Muscle layer of colon (tissue), 2 donors: Measurements from ENCODE around the gene ARRB1.

Source experiments
- H3K27ac ChIP-seq: one replicate; pipeline ENCODE4 v1.7.0; 2013; ENCODE audit warnings: low read depth, mild to moderate bottlenecking, low read length, moderate library complexity
- H3K27me3 ChIP-seq, 2 donors: one replicate each; pipeline ENCODE4 v1.7.0; 2013; ENCODE audit warnings: low read length in 2 of 2, mild to moderate bottlenecking in 2 of 2; ENCODE audit not compliant: insufficient read depth in 2 of 2, control insufficient read depth in 1 of 2
- H3K36me3 ChIP-seq: one replicate; pipeline ENCODE4 v1.7.0; 2013; ENCODE audit warnings: mild to moderate bottlenecking, low read length; ENCODE audit not compliant: insufficient read depth
- H3K4me1 ChIP-seq: one replicate; pipeline ENCODE4 v1.7.0; 2013; ENCODE audit warnings: mild to moderate bottlenecking, low read length; ENCODE audit not compliant: insufficient read depth
- H3K4me3 ChIP-seq, 2 donors: one replicate each; pipeline ENCODE4 v1.7.0; 2013; ENCODE audit warnings: low read length in 2 of 2, low read depth in 1 of 2, mild to moderate bottlenecking in 1 of 2, moderate library complexity in 1 of 2
- H3K9ac ChIP-seq: one replicate; pipeline ENCODE4 v1.7.0; 2013; ENCODE audit warnings: low read length
- H3K9me3 ChIP-seq: one replicate; pipeline ENCODE4 v1.7.0; 2013; ENCODE audit warnings: mild to moderate bottlenecking, low read length
- donor health status: abdominal sarcoma.
- donor health status: Adenocarcinoma of cecum.

The ARRB1 gene

GRCh38 chr11:75223954-75224643 is 127.4 kb downstream of the ARRB1 start:
- Histone ChIP-seq H3K9me3 (no peaks in the 10 kb centered on the region), H3K4me1 (no peaks in the 10 kb centered on the region), H3K27ac (no peak overlapping the region), H3K4me3 (no peak overlapping the region), H3K36me3 (no peaks in the 10 kb centered on the region), H3K9ac (no peak overlapping the region), H3K27me3 (no peaks in the 10 kb centered on the region)

- no peaks in the 10 kb centered on the region for H3K9me3 ChIP-seq
- no peak overlapping the region for H3K9ac ChIP-seq
- no peak overlapping the region for H3K4me3 ChIP-seq
- no peaks in the 10 kb centered on the region for H3K36me3 ChIP-seq
- H3K4me1 ChIP-seq: no peaks in the 10 kb centered on the region
- H3K27me3 ChIP-seq: no peaks in the 10 kb centered on the region
- no peak overlapping the region for H3K27ac ChIP-seq
These were observed 131.6 kb downstream of the ARRB1 start for GRCh38 chr11:75219869-75220268.

GRCh38 chr11:75214843-75215242 is 136.6 kb downstream of the ARRB1 start:
- no peak overlapping the region for H3K9ac ChIP-seq
- no peaks in the 10 kb centered on the region for H3K36me3 ChIP-seq
- H3K27ac ChIP-seq: no peak overlapping the region
- no peaks in the 10 kb centered on the region for H3K9me3 ChIP-seq
- no peaks in the 10 kb centered on the region for H3K27me3 ChIP-seq
- H3K4me1 ChIP-seq: no peaks in the 10 kb centered on the region
- no peak overlapping the region for H3K4me3 ChIP-seq

GRCh38 chr11:75214411-75214821 is 137.0 kb downstream of the ARRB1 start:
- Histone ChIP-seq H3K27ac (no peak overlapping the region), H3K9me3 (no peaks in the 10 kb centered on the region), H3K9ac (no peak overlapping the region), H3K27me3 (no peaks in the 10 kb centered on the region), H3K4me3 (no peak overlapping the region), H3K36me3 (no peaks in the 10 kb centered on the region), H3K4me1 (no peaks in the 10 kb centered on the region)
